C1 segment of cervical spinal cord (tissue), 14 donors: Measurements from ENCODE around the gene SMLR1.

Experiments used
- DNase-seq, 14 donors: peaks; one replicate each; lab custom pipeline; 2025; lab: John Stamatoyannopoulos, UW

Gene SMLR1

GRCh38 chr6:130849594-130849993, 22.4 kb downstream of the SMLR1 start:
- no peak for DNase-seq

GRCh38 chr6:130851026-130851425, 23.8 kb downstream of the SMLR1 start:
- no peak for DNase-seq

GRCh38 chr6:130852844-130853554, 25.8 kb downstream of the SMLR1 start:
- DNase-seq: no peak

GRCh38 chr6:130853555-130854183, 26.5 kb downstream of the SMLR1 start:
- no peak for DNase-seq

- no peak for DNase-seq
These were observed 30.8 kb downstream of the SMLR1 start for GRCh38 chr6:130858054-130858453.

- DNase-seq: no peak
These were observed 31.4 kb downstream of the SMLR1 start for GRCh38 chr6:130858498-130859160.

GRCh38 chr6:130859161-130859867, 32.1 kb downstream of the SMLR1 start:
- DNase-seq: no peak

GRCh38 chr6:130862370-130862769, 35.2 kb downstream of the SMLR1 start:
- no peak for DNase-seq

- DNase-seq: no peak
These were observed 36.4 kb downstream of the SMLR1 start for GRCh38 chr6:130863415-130864230.

- no peak for DNase-seq
These were observed 37.1 kb downstream of the SMLR1 start for GRCh38 chr6:130864344-130864743.

- DNase-seq: no peak
These were observed 38.6 kb downstream of the SMLR1 start for GRCh38 chr6:130865793-130866192.

- DNase-seq: no peak
These were observed 42.5 kb downstream of the SMLR1 start for GRCh38 chr6:130869681-130870080.

- DNase-seq: no peak
These were observed 43.1 kb downstream of the SMLR1 start for GRCh38 chr6:130870179-130870880.

- DNase-seq: peak in 7 of 14 donors; percentile 4 to 55 (median 28)
These were observed 45.3 kb downstream of the SMLR1 start for GRCh38 chr6:130872250-130873095.

GRCh38 chr6:130873746-130874145, 46.5 kb downstream of the SMLR1 start:
- no peak for DNase-seq

- no peak for DNase-seq
These were observed 52.6 kb downstream of the SMLR1 start for GRCh38 chr6:130879826-130880225.

GRCh38 chr6:130882370-130882769, 55.2 kb downstream of the SMLR1 start:
- peak in 1 of 14 donors; percentile 6 for DNase-seq

GRCh38 chr6:130885392-130886192, 58.4 kb downstream of the SMLR1 start:
- DNase-seq: peak in 8 of 14 donors; percentile 16 to 52 (median 28)
